ENCODE data around the gene DUSP3.

Gene DUSP3

DNA sequence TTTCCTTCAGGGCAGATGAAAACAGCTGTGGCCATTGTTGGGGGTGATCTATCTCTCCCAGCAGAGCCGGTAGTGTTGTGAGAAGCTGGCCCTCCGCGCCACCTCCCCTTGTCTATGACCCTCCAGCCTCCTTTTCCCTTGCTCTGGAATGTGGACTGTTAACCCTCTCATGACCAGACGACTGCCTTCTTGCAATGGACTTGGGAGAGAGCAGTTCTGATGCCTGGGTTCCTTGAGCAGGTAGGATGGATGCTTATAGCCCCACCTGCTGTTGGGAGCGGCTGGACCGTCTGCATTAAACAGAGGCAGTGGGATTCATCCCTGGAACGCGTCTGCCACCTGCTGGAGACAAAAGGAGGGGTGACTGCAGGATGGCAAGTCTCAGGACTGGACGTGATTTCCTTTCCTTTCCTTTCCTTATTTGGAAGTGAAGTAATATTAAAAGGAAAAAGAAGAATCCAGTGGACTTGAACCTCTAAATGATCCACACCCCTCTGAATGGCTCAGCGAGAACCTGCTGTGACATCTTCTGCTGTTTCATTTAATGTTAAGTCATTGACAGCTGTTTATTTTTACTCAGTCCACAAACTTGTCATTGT is 18.4 kb downstream of the DUSP3 start:
- Histone ChIP-seq H3K27me3 (ENCODE audit: insufficient read depth, poor library complexity, severe bottlenecking) (peaks cover 22% of the 10 kb centered on the region), H3K27ac (replicated peaks) (no peak overlapping the region), H3K4me3 (replicated peaks; ENCODE audit: insufficient read depth, low read length) (no peak overlapping the region)
- no peak for TF ChIP-seq POLR2AphosphoS5 (IDR thresholded peaks at IDR 0.05; ENCODE audit: low read depth)
- TF ChIP-seq, protein P1, sequence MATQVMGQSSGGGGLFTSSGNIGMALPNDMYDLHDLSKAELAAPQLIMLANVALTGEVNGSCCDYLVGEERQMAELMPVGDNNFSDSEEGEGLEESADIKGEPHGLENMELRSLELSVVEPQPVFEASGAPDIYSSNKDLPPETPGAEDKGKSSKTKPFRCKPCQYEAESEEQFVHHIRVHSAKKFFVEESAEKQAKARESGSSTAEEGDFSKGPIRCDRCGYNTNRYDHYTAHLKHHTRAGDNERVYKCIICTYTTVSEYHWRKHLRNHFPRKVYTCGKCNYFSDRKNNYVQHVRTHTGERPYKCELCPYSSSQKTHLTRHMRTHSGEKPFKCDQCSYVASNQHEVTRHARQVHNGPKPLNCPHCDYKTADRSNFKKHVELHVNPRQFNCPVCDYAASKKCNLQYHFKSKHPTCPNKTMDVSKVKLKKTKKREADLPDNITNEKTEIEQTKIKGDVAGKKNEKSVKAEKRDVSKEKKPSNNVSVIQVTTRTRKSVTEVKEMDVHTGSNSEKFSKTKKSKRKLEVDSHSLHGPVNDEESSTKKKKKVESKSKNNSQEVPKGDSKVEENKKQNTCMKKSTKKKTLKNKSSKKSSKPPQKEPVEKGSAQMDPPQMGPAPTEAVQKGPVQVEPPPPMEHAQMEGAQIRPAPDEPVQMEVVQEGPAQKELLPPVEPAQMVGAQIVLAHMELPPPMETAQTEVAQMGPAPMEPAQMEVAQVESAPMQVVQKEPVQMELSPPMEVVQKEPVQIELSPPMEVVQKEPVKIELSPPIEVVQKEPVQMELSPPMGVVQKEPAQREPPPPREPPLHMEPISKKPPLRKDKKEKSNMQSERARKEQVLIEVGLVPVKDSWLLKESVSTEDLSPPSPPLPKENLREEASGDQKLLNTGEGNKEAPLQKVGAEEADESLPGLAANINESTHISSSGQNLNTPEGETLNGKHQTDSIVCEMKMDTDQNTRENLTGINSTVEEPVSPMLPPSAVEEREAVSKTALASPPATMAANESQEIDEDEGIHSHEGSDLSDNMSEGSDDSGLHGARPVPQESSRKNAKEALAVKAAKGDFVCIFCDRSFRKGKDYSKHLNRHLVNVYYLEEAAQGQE (IDR thresholded peaks at IDR 0.05; ENCODE audit: insufficient replicate concordance, low read depth) = no peak
- TF ChIP-seq, protein P2, sequence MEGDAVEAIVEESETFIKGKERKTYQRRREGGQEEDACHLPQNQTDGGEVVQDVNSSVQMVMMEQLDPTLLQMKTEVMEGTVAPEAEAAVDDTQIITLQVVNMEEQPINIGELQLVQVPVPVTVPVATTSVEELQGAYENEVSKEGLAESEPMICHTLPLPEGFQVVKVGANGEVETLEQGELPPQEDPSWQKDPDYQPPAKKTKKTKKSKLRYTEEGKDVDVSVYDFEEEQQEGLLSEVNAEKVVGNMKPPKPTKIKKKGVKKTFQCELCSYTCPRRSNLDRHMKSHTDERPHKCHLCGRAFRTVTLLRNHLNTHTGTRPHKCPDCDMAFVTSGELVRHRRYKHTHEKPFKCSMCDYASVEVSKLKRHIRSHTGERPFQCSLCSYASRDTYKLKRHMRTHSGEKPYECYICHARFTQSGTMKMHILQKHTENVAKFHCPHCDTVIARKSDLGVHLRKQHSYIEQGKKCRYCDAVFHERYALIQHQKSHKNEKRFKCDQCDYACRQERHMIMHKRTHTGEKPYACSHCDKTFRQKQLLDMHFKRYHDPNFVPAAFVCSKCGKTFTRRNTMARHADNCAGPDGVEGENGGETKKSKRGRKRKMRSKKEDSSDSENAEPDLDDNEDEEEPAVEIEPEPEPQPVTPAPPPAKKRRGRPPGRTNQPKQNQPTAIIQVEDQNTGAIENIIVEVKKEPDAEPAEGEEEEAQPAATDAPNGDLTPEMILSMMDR (IDR thresholded peaks at IDR 0.05; ENCODE audit: insufficient read depth, low read length) = peak; percentile 99
- DNase-seq (ENCODE audit: low read depth in 1 of 2, low spot score in 1 of 2) = peak; percentile 71 to 90

DNA sequence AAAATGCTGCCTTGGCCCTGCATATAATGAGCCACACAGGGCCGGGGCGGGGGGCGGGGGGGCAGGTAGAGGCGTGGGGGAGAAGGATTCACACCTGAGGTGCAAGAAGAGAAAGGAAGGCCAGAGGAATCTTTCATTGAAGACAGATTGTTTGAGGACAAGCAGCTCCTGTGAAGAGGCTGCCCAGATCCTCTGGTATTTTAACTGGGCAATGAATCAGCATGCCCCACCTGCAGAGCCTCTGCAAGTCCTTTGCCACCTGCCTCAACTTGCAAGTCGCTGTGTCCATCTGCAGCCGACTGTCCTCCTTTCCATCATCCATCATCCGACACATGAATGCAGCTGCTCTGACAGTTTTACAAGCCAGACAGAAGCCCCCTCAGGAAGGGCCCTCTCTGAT is 18.9 kb downstream of the DUSP3 start:
- Histone ChIP-seq H3K27me3 (ENCODE audit: insufficient read depth, poor library complexity, severe bottlenecking) (peaks cover 28% of the 10 kb centered on the region), H3K4me3 (replicated peaks; ENCODE audit: insufficient read depth, low read length) (no peak overlapping the region), H3K27ac (replicated peaks) (no peak overlapping the region)
- no peak for DNase-seq (ENCODE audit: low read depth in 1 of 2, low spot score in 1 of 2)
- TF ChIP-seq, protein P2 (IDR thresholded peaks at IDR 0.05; ENCODE audit: insufficient read depth, low read length) = no peak
- TF ChIP-seq GABPA (IDR thresholded peaks at IDR 0.05; ENCODE audit: low read depth) (no peak), POLR2AphosphoS5 (IDR thresholded peaks at IDR 0.05; ENCODE audit: low read depth) (no peak)
- TF ChIP-seq, protein P1 (IDR thresholded peaks at IDR 0.05; ENCODE audit: insufficient replicate concordance, low read depth) = no peak

DNA sequence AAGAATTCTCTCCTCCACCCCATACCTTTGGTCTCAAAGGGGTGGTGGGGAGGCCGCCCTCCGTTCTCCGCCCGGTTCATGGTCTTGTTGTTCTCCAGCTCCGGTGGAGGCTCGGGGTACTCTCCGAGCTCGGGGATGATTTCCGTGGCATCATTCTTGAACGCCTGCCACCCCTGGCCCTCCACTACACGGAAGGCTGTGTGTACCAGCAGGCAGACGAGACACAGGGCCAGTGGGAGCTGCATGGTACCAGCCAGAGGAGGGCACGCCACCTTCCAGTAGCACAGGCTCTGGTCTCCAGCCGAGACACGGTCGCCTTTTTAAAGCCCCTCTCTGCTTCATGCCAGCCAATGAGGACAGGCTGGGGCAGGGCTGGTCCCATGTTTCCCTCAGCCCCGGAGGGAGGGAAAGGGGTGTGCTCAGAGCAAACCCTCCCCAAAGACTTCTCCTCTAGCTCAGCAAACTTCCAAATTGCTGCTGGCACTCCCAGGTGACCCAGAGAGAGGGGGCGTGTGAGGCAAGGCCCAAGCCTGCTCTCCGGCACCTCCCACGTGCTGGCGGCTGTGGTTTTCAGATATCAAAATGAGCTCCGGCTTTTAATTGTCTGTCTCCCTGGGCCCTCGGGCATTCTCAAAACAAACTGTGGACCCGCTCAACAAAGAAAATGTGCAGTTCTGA is 20.1 kb downstream of the DUSP3 start, which contains the start of gene SOST:
SOST (minus strand) TSS at position 295 of the 678 bp plus-strand sequence; CDS start at position 245, 50 bp downstream.
- Histone ChIP-seq H3K27ac (replicated peaks) (no peak within 1 kb of the TSS), H3K27me3 (ENCODE audit: insufficient read depth, poor library complexity, severe bottlenecking) (peaks cover 36% of the 10 kb centered on the region), H3K4me3 (replicated peaks; ENCODE audit: insufficient read depth, low read length) (no peak within 1 kb of the TSS)
- DNase-seq (ENCODE audit: low read depth in 1 of 2, low spot score in 1 of 2) = no peak
- TF ChIP-seq, protein P1 (IDR thresholded peaks at IDR 0.05; ENCODE audit: insufficient replicate concordance, low read depth) = no peak
- TF ChIP-seq, protein P2 (IDR thresholded peaks at IDR 0.05; ENCODE audit: insufficient read depth, low read length) = no peak
- TF ChIP-seq SPI1 (IDR thresholded peaks at IDR 0.05; ENCODE audit: borderline replicate concordance, low read depth) (no peak), GABPA (IDR thresholded peaks at IDR 0.05; ENCODE audit: low read depth) (no peak), POLR2AphosphoS5 (IDR thresholded peaks at IDR 0.05; ENCODE audit: low read depth) (no peak)

Data from HL-60 (cell line).